T-helper 17 cell (primary cell): ENCODE measurements around the gene ARHGEF12. TPM values are rescaled to one million over a fixed set of nuclear protein-coding genes. Genes with fewer than 3 reads are reported as not detected.

Source experiments
- ATAC-seq: fragments of 150-1000 bp; cut with Tn5 transposase; 2 replicates; pipeline ENCODE4 v1.10.0; 2021; ENCODE audit warnings: mild to moderate bottlenecking, moderate library complexity
- DNase-seq, 3 donors: peaks; one replicate each; pipeline versions ENCODE4 v3.0.0 to v3.0.0-alpha.2; 2020 to 2021
- H3K9me3 ChIP-seq: one replicate; pipeline ENCODE4 v1.7.0; 2013; ENCODE audit warnings: low read length, mild to moderate bottlenecking; ENCODE audit not compliant: control insufficient read depth, poor library complexity, severe bottlenecking
- H3K27ac Mint-ChIP-seq: one replicate; pipeline ENCODE4 v1.8.0; 2022; ENCODE audit warnings: mild to moderate bottlenecking, moderate library complexity, mixed read lengths
- H3K27me3 Mint-ChIP-seq: one replicate; pipeline ENCODE4 v1.8.0; 2022; ENCODE audit warnings: mixed read lengths
- H3K36me3 Mint-ChIP-seq: one replicate; pipeline ENCODE4 v1.8.0; 2022; ENCODE audit warnings: low read depth, mixed read lengths
- H3K4me1 Mint-ChIP-seq: one replicate; pipeline ENCODE4 v1.8.0; 2022; ENCODE audit warnings: mild to moderate bottlenecking, mixed read lengths
- H3K4me3 Mint-ChIP-seq: one replicate; pipeline ENCODE4 v1.8.0; 2022; ENCODE audit warnings: mild to moderate bottlenecking, moderate library complexity, mixed read lengths
- total RNA-seq, 4 donors: library from RNA in 2 of 4; stranded (reverse) in 2 of 4; gene quantifications; one replicate each; pipeline ENCODE4 v1.2.3 and lab custom pipeline; 2022 to 2026

Gene ARHGEF12
- total RNA-seq, 2 donors from 2014 or later, result 12.9 to 31.3 TPM

GRCh38 chr11:120386774-120387371 lies 50.7 kb downstream of the ARHGEF12 start:
- H3K4me3 Mint-ChIP-seq, result no peak overlapping the region
- no peak for ATAC-seq
- DNase-seq, result no peak
- peaks cover 6% of the 10 kb centered on the region for H3K4me1 Mint-ChIP-seq
- no peaks in the 10 kb centered on the region for H3K36me3 Mint-ChIP-seq
- no peak overlapping the region for H3K27ac Mint-ChIP-seq
- H3K27me3 Mint-ChIP-seq, result peaks cover 23% of the 10 kb centered on the region
- H3K9me3 ChIP-seq, result no peaks in the 10 kb centered on the region

DNA sequence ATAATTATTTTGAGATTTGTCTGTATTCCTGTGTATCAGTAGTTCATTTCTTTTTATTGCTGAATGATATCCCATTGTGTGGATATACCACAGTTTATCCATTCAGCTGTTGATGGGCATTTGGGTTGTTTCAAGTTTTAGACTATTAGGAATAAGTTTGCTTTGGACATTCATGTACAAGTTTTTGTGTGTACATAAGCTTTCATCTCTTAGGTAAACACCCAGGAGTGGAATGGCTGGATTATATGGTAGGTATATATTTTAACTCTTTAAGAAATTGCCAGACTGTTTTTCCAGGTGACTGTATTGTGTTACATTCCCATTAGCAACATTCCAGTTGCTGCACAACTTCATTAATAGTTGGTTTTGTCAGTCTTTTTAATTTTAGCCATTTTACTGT lies 52.0 kb downstream of the ARHGEF12 start:
- H3K36me3 Mint-ChIP-seq, result no peaks in the 10 kb centered on the region
- H3K9me3 ChIP-seq, result no peaks in the 10 kb centered on the region
- no peak for DNase-seq
- no peak overlapping the region for H3K27ac Mint-ChIP-seq
- peaks cover 17% of the 10 kb centered on the region for H3K27me3 Mint-ChIP-seq
- H3K4me1 Mint-ChIP-seq, result peaks cover 6% of the 10 kb centered on the region
- no peak overlapping the region for H3K4me3 Mint-ChIP-seq
- ATAC-seq, result no peak

DNA sequence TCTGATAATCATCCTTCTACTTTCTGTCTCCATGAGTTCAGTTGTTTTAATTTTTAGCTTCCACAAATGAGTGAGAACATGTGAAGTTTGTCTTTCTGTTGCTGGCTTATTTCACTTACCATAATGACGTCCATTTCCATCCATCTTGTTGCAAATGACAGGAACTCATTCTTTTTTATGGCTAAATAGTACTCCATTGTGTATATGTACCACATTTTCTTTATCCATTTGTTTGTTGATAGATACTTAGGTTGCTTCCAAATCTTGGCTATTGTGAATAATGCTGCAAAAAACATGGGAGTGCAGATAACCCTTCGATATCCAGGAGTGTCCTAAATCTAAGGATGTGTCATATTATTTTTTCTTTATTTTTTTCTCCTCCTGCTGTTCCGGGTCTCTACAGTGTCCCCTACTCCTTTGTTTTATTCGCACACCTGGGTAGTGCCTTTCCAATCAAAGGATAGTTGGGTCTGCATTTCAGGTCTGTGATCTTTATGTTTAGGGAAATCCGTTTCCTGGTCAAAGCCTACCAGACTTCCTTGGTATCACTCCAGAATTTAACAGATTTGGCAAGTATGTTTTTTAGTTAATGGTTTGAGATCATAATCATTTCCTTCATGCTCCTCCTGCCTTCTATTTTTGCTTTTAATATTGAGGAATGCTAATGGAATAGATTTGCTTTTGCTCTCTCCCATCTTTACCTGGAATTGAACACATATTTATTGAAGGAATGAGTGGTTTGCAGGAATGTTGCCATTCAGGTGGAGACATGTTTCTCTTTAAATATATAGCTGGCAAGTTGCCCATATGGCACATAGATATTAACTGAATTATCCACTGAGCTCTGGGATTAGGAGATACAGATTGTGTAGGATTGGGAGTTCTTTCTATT lies 53.7 kb downstream of the ARHGEF12 start:
- Mint-ChIP-seq H3K27ac (no peak overlapping the region), H3K36me3 (no peaks in the 10 kb centered on the region), H3K4me1 (peaks cover 6% of the 10 kb centered on the region), H3K4me3 (no peak overlapping the region), H3K27me3 (peaks cover 17% of the 10 kb centered on the region)
- H3K9me3 ChIP-seq, result no peaks in the 10 kb centered on the region
- no peak for ATAC-seq
- no peak for DNase-seq

GRCh38 chr11:120390585-120390922 lies 54.3 kb downstream of the ARHGEF12 start:
- H3K9me3 ChIP-seq, result no peaks in the 10 kb centered on the region
- DNase-seq (no peak), ATAC-seq (no peak)
- Mint-ChIP-seq H3K27ac (no peak overlapping the region), H3K4me1 (peaks cover 6% of the 10 kb centered on the region), H3K4me3 (no peak overlapping the region), H3K27me3 (peaks cover 17% of the 10 kb centered on the region), H3K36me3 (no peaks in the 10 kb centered on the region)

- no peak overlapping the region for H3K27ac Mint-ChIP-seq
- H3K36me3 Mint-ChIP-seq, result no peaks in the 10 kb centered on the region
- H3K27me3 Mint-ChIP-seq, result peaks cover 10% of the 10 kb centered on the region
- ATAC-seq (no peak), DNase-seq (no peak)
- peaks cover 6% of the 10 kb centered on the region for H3K4me1 Mint-ChIP-seq
- H3K9me3 ChIP-seq, result no peaks in the 10 kb centered on the region
- H3K4me3 Mint-ChIP-seq, result no peak overlapping the region
Observed at GRCh38 chr11:120391292-120391691, 55.1 kb downstream of the ARHGEF12 start.

GRCh38 chr11:120391854-120392253 lies 55.6 kb downstream of the ARHGEF12 start:
- Mint-ChIP-seq H3K36me3 (no peaks in the 10 kb centered on the region), H3K27me3 (peaks cover 10% of the 10 kb centered on the region), H3K4me3 (no peak overlapping the region)

DNA sequence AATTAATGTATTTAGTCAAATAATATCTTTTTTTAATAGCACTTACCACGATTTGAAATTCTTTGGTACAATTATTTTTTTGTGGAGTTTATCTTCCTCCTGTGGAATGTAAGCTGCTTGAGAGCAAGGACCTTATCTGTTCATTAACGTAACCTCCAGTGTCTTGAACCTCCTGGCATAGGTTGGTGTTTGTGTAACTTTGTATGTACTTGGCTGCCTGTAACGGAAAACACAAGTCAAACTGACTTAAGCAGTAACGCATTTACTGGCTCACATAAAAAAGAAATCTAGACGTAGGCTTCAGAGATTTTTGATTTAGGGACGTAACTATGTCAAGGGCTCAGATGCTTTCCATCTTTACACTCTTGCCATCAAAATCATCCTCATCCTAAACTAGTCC lies 56.1 kb downstream of the ARHGEF12 start:
- Mint-ChIP-seq H3K27me3 (peaks cover 10% of the 10 kb centered on the region), H3K27ac (no peak overlapping the region), H3K4me3 (no peak overlapping the region), H3K36me3 (no peaks in the 10 kb centered on the region), H3K4me1 (peaks cover 6% of the 10 kb centered on the region)
- no peaks in the 10 kb centered on the region for H3K9me3 ChIP-seq
- DNase-seq, result no peak
- no peak for ATAC-seq

More at GRCh38 chr11:120391854-120392253, 55.6 kb downstream of the ARHGEF12 start:
- ATAC-seq (no peak), DNase-seq (no peak)
- Mint-ChIP-seq H3K4me1 (peaks cover 6% of the 10 kb centered on the region), H3K27ac (no peak overlapping the region)
- H3K9me3 ChIP-seq, result no peaks in the 10 kb centered on the region

DNA sequence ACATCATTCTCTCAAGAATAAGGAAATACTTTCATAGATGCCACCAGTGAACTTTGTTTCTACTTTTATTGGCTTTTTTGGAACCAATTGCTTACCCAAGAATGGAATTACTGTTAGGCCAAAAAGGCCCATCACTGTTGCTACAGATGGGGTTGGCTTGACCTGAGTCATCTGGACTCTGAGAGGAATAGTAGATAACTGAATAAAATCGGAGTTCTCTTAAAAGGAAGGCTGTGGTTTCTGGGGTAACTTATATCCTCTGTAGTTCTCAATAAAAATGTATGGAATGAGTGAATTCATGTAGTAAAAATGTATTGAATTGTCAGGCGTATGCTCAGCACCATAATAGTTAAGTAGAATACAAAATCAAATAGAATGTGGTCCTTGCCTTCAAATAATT lies 56.6 kb downstream of the ARHGEF12 start:
- Mint-ChIP-seq H3K36me3 (no peaks in the 10 kb centered on the region), H3K4me3 (no peak overlapping the region), H3K4me1 (peaks cover 6% of the 10 kb centered on the region), H3K27ac (no peak overlapping the region), H3K27me3 (peaks cover 10% of the 10 kb centered on the region)
- no peak for ATAC-seq
- H3K9me3 ChIP-seq, result no peaks in the 10 kb centered on the region
- DNase-seq, result no peak

DNA sequence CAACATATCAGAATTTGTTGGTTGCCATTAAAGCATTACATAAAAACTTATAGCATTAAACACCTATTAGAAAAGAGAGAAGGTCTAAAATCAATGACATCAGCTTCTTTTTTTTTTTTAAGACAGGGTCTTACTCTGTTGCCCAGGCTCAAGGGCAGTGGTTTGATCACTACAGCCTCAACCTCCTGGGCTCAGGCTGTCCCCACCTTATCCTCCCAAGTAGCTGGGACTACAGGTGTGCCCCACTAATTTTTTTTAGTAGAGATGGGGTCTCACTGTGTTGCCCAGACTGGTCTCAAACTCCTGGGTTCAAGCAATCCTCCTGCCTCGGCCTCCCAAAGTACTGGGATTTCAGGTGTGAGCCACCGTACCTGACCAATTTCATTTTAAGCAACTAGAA lies 57.9 kb downstream of the ARHGEF12 start:
- DNase-seq (no peak), ATAC-seq (no peak)
- H3K4me3 Mint-ChIP-seq, result no peak overlapping the region
- H3K4me1 Mint-ChIP-seq, result peaks cover 4% of the 10 kb centered on the region
- peaks cover 6% of the 10 kb centered on the region for H3K27me3 Mint-ChIP-seq
- no peaks in the 10 kb centered on the region for H3K9me3 ChIP-seq
- H3K36me3 Mint-ChIP-seq, result no peaks in the 10 kb centered on the region
- H3K27ac Mint-ChIP-seq, result no peak overlapping the region

DNA sequence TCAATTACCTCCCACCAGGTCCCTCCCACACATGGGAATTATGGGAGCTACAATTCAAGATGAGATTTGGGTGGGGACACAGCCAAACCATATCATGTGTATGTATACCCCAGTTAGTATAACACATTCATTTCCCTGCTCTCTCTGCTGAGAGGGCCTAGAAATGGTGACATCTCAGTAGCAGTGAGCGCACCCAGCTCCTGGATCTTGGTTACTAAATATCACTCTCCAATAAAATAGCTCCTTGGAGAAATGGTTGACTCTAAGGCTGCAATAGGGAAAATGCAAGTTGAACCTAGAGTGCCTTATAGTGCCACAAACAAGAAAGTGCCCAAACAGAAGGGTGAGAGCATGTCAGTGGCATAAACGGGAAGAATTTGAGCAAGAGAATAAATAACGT lies 59.6 kb downstream of the ARHGEF12 start:
- no peak for ATAC-seq
- H3K4me1 Mint-ChIP-seq, result no peaks in the 10 kb centered on the region
- no peak overlapping the region for H3K4me3 Mint-ChIP-seq
- DNase-seq, result no peak
- no peaks in the 10 kb centered on the region for H3K9me3 ChIP-seq
- no peak overlapping the region for H3K27ac Mint-ChIP-seq
- H3K27me3 Mint-ChIP-seq, result peaks cover 6% of the 10 kb centered on the region
- H3K36me3 Mint-ChIP-seq, result no peaks in the 10 kb centered on the region

DNA sequence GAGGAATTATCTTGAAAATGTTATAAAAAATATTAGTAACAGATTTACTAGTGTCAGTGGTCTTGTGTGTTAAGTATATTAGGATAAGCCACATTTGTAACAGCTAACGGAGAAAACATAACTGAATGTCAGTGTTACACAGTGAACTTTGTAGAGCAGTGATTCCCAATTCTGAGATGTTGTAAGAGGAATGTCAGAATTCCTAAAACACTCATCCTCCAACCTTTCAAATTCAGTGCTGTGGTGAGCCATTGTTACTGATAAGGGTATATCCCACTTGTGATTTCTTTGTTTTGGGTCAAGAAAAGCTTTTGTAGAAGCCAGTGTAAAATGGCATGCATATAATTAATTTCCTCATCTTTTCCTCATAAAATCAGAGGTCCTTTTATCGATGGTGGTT lies 61.9 kb downstream of the ARHGEF12 start:
- no peaks in the 10 kb centered on the region for H3K4me1 Mint-ChIP-seq
- DNase-seq (no peak), ATAC-seq (no peak)
- no peak overlapping the region for H3K27ac Mint-ChIP-seq
- H3K36me3 Mint-ChIP-seq, result no peaks in the 10 kb centered on the region
- no peaks in the 10 kb centered on the region for H3K9me3 ChIP-seq
- peaks cover 6% of the 10 kb centered on the region for H3K27me3 Mint-ChIP-seq
- H3K4me3 Mint-ChIP-seq, result no peak overlapping the region

- DNase-seq, result no peak
- no peak overlapping the region for H3K4me3 Mint-ChIP-seq
- no peak overlapping the region for H3K27ac Mint-ChIP-seq
- no peaks in the 10 kb centered on the region for H3K9me3 ChIP-seq
- H3K36me3 Mint-ChIP-seq, result no peaks in the 10 kb centered on the region
- peaks cover 3% of the 10 kb centered on the region for H3K4me1 Mint-ChIP-seq
- H3K27me3 Mint-ChIP-seq, result peaks cover 3% of the 10 kb centered on the region
- ATAC-seq, result no peak
Observed at GRCh38 chr11:120399307-120399706, 63.1 kb downstream of the ARHGEF12 start.

DNA sequence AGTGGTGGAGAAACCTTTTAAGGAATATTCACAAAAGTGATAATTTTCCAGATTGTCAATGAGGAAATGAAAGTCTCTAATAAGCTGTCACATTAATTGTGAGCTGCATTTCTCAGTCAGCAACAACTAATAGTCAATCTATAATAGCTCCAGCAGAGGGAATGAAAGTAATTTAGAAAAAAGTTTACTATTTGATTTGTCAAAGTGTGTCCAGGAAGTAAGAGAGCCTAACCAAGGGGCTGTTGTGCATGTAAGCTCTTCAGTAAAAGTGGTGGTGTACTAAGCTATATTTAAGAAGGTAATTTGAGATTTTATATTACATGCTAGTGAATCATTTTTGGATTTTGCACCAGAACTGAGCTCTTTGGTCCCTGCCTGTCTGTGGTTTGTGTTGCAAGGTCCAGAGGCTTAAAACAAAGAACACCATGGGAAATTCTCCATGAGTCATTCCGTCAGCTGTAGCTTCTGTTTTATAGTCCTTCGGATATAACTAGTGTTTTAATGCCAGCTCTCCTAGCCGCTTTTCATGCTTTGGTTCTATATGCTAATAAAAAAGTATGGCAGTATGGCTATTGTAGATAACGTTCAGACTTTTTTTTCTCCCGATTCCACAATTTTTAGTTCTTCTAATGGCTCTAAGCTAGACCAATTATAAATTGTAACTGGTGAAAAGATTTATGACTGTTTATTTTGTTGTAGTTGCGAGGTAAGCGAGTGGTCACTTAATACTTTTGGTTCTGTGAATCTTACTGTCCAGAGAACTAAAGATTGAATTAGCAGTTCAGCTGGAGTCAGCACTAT lies 64.6 kb downstream of the ARHGEF12 start:
- H3K36me3 Mint-ChIP-seq, result no peaks in the 10 kb centered on the region
- H3K27me3 Mint-ChIP-seq, result no peaks in the 10 kb centered on the region
- DNase-seq (no peak), ATAC-seq (no peak)
- no peak overlapping the region for H3K27ac Mint-ChIP-seq
- peaks cover 3% of the 10 kb centered on the region for H3K4me1 Mint-ChIP-seq
- H3K4me3 Mint-ChIP-seq, result no peak overlapping the region
- H3K9me3 ChIP-seq, result no peaks in the 10 kb centered on the region
